HS-5 (cell line): ENCODE data around the gene PSMD5.
A peak's percentile ranks its signal among the peaks of the same experiment; 100 is the strongest.
"Not testable (repeated sequence)": the region's sequence is repeated elsewhere in the genome, so short reads cannot be mapped to it uniquely, and the experiment has no call there.

Experiments used
- DNase-seq: peaks from one replicate; pipeline ENCODE4 v3.0.0-alpha.2; 2012; ENCODE audit warnings: low read depth

PSMD5 gene

GRCh38 chr9:120807607-120808379, 34.9 kb downstream of the PSMD5 start:
- DNase-seq, result no peak

GRCh38 chr9:120804784-120805363, 37.8 kb downstream of the PSMD5 start:
- not testable (repeated sequence) for DNase-seq

DNA sequence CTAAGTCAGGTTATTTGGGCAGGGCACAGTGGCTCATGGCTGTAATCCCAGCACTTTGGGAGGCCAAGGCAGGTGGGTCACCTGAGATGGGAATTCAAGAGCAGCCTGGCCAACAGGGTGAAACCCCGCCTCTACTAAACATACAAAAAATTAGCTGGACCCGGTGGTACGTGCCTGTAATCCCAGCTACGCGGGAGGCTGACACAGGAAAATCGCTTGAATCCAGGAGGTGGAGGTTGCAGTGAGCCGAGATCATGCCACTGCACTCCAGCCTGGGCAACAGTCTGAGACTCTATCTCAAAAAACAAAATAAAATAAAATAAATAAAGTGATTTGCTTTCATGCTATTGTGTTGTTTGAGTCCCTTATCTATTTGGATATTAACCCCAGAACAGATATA, 41.3 kb downstream of the PSMD5 start:
- DNase-seq, result no peak

DNA sequence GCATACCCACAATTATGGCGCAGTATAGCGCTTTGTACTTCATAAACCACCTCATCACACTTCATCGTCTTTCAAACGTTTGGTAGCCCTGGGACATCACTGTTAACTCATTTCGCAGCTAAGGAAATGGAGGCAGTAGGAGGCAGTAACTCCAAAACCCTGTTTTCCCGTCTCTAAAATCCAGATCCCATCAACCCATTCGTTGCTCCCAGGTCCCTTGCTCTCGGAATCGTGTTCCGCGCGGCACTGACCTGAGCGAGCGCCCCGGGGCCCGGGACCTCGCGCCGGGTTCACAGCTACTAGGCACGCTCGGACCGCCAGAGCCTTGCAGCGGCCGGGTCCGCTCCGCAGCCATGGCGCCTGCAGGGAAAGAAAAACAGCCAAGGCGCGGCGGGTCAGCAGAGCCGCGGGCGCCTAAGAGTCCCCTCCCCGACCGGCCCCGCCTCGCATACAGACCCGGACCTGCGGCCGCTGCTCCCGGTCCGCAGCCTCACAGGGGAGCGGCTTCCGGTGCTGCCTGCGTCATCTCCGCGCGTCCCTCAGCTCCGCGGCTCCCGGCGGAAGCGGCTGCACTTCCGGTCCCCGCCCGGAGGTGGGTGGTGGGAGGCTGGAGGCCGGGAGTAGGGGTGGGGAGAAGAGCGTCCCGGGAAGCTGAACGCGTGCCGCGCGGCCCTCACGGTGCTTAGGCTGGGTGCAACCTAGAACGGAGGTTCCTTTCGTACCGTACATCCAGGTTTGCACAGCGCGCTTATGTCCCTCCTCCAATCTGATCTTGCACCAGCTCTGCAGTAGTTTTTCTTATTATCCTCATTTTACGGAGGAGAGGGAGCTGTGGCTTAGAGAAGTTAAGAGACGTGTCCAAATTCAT, 49.6 kb downstream of the PSMD5 start, which contains the start of gene FBXW2:
Gene FBXW2, minus strand, starts transcription at position 519 of the 868 bp plus-strand sequence. CDS start 5,158 bp downstream, outside the sequence.
- peak; percentile 55 for DNase-seq

DNA sequence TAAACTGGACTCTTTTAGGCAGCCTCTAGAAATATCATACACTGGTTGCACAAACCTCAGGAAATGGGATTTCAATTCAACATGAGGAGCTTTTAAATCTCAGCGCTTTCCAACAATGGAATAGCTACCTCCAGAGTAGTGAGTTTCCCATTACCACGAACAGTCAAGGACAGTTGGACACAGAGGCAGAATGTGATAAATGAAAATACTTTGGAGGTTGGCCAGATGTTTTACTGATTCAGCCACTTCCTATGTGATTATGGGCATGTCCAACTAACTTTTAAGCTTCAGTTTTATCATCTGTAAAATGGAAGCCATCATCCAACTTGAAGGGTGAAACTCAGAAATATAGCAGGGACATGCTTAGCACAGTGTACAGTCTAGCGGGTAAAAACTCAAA, 51.6 kb downstream of the PSMD5 start:
- DNase-seq, result no peak

DNA sequence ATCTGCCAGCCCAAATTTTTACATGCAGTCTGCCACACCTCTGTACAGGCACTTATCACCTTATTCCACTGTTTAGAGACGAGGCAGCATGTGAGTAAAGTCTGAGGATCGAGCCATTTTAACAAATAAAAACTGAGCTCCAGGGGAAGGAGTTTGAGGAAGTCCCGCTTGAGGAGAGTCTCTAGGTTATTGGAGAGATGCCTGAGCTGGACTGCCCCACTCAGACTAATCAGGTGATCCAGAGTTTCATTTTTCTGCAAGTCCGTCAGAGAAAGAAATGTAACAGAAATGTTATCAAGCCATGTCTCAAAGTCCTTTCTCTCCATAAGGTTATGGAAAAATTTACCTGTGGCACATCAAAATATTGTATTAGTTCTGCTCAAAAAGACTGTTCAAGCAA, 54.8 kb downstream of the PSMD5 start:
- no peak for DNase-seq

DNA sequence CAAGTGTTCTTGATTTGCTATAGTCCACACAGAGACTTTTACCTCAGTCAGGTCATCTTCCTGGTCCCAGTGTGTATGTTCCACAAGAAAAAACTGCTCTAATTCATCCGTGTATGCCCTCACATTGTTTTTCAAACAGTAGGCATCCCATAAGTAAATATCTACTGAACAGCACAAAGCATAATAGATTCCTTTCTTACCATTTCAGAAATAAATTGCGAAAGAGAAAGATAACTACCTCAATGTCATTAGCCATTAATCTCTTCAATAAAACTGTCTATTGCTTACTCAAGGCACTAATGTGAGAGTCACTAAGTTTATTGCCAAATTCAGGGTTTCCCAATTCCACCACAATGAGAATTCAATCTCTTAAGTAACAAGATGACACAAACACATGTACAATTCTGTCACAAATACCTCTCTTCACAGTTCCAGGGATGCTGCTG, 59.1 kb downstream of the PSMD5 start:
- DNase-seq, result no peak

GRCh38 chr9:120781236-120781635, 61.5 kb downstream of the PSMD5 start:
- no peak for DNase-seq

- DNase-seq, result no peak
Observed at GRCh38 chr9:120780367-120780766, 62.4 kb downstream of the PSMD5 start.

DNA sequence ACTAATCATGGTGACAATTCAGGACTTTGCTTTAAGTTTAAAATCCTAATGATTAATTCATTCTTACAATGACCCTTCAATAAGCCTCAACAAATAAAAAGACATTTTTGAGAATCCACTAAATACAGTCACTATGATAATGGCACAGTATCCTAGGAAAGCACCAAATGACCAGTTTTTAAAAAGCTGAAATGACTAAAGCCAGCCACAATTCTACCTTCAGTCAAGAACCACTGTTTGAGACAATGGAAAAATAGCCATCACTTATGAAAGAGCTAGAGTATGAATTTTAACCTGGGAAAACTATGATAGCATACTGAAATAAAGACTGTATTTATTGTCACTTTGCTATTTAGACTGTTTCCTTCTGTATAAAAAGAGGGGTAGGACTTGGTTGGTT, 63.5 kb downstream of the PSMD5 start:
- no peak for DNase-seq

DNA sequence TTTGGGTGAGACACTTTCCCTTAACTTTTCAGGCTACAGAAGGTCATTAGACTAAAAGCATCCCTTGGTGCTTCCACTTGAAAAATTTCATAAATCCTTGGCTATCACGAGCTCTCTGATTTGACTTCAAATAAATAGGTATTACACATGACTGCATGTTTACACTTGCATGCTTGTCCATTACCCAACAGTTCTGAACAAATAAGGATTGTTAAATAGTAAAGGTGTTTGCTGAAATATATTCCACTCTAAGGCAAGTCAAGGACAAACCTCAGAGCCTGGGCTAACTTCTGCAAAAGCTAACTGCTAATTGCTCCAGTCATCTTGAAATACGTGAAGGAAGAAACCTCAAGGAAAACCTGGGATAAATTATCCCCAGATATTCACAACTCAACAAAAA, 64.0 kb downstream of the PSMD5 start:
- no peak for DNase-seq

DNA sequence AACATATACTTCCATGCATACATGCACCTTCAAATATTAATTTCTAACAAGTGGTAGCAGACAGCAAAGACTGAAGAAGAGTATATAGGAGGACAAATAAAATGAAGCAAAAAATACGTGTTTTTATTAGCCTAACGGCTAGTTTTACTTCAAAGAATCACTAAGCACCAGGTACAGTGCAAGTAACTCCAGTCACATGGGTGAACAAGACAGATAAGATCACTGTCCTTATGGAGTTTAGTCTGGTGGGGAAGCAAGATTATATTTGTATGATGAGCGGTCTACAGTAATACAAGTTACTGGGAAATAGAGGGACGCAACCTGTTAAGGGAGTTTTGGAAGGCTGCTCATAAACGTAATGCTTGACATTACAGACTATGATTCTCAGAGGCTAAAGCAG, 65.5 kb downstream of the PSMD5 start:
- DNase-seq, result no peak

DNA sequence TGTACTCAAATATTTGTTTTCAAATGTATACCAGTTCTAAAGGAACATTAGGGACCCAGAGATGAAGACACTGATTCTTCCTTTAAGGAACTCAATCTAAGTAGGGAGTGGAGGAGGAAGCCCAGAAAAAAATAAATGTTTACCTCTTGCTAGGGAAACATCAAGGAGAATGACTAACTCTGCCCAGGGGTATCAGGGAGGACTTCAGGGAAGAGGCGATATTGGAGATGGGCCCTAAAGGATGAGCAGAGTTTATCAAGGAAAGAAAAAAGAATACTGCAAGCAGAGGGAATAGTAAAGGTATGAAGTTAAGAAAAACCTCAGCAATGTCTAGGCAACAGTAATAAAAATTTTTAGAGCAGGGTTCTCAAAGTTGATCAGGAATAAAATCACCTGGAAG, 65.9 kb downstream of the PSMD5 start:
- DNase-seq, result no peak

DNA sequence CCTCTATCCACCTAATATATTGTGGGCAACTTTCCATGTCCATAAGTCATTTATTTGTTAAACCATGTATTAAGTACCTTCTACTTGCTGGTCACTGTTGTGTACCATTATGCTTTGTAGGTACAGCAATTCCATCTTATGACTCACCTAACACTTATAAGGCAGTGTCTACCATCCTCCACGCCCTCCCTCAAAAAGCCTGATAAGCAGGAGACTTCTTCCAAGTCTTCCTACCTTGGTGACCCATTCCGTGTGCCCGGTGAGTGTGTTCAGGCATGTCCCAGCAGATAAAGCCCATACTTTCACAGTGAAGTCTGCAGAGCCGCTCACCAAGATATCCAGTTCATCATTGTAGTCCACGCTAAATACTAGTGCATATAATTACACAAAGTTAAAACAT, 66.9 kb downstream of the PSMD5 start:
- DNase-seq, result no peak

- DNase-seq, result no peak
Observed at GRCh38 chr9:120774719-120775118, 68.0 kb downstream of the PSMD5 start.

- DNase-seq, result no peak
Observed at GRCh38 chr9:120773256-120773655, 69.5 kb downstream of the PSMD5 start.

DNA sequence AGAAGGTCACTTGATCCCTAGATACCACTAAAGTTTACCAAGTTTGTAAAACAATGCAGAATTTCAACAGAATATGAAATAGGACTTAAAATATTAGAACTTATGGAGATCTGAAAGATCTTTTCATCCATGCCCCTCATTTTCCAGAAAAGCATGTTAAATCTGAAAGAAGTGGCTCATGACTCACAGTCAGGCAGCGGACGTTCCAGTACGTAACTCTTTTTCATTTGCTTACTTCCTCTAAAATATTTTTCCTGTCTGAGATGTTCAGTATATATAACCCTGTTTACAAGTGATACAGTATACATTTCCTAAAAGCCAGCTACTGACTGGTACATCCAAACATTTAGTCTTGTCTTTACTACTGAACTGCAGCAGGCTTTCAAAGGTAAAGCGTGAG, 71.8 kb downstream of the PSMD5 start:
- no peak for DNase-seq

GRCh38 chr9:120768886-120769285, 73.8 kb downstream of the PSMD5 start:
- DNase-seq, result no peak

DNA sequence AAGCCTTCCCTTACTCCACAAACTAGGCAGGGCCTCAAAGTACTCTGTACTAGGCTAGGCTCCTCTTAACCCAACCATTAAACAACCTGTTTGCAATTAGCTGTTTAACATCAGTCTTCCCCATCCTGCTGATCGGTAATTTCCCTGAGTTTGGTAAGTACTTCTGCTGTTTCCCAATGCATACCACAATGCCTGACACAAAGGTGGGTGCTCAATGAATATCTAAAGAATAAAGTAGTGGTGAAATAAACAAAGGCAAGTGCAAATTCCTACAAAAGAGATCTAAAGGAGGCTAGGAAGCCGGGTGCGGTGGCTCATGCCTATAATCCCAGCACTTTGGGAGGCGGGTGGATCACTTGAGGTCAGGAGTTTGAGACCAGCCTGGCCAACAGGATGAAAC, 74.5 kb downstream of the PSMD5 start:
- no peak for DNase-seq

DNA sequence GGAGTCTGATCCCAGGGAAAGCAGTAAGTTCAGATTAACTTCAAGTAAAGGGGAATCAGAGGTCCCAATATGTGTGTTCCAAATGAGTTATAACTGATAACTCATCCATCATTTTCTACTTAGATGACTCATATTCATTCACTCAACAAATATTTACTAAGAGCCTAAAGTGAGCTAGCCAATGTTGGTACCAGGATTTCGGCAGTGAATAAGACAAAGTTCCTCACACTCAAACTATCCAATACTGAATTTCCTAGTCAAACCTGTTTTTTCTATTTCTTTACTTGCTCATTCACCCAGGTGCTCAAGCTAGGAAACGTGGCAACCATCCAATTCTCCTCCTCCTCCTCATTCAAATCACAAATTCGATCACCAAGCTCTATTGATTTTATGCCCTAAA, 75.3 kb downstream of the PSMD5 start:
- DNase-seq, result peak; percentile 10
